GM19025 (cell line): ENCODE data around the gene ADTRP.

Experiments used
- ATAC-seq: cut with Tn5 transposase; IDR thresholded peaks from one replicate; pipeline ENCODE4 v1.9.1; 2021; ENCODE audit warnings: mild to moderate bottlenecking, low read depth, moderate library complexity; ENCODE audit not compliant: unreplicated experiment

ADTRP gene

GRCh38 chr6:11672256-11672655, 106.3 kb downstream of the ADTRP start:
- no peak for ATAC-seq

GRCh38 chr6:11669696-11670095, 108.9 kb downstream of the ADTRP start:
- ATAC-seq: no peak

GRCh38 chr6:11668455-11668854, 110.1 kb downstream of the ADTRP start:
- ATAC-seq: no peak

- ATAC-seq: no peak
Measured at GRCh38 chr6:11667876-11668275, 110.7 kb downstream of the ADTRP start.

GRCh38 chr6:11665604-11666326, 112.8 kb downstream of the ADTRP start:
- no peak for ATAC-seq
